Stimulated activated CD8-positive, alpha-beta memory T cell treated with anti-CD3 and anti-CD28 coated beads, Interleukin-12 subunit alpha, Interleukin-12 subunit beta, amount 100 ng/mL, for 24 hours (primary cell): ENCODE measurements around the gene DIP2C.
"Not testable (repeated sequence)": the region's sequence is repeated elsewhere in the genome, so short reads cannot be mapped to it uniquely, and the experiment has no call there.

Experiments
- DNase-seq: peaks from one replicate; pipeline ENCODE4 v3.0.0-alpha.2; 2020; ENCODE audit errors: extremely low read depth

The DIP2C gene

GRCh38 chr10:695396-695795 is 5.9 kb upstream of the DIP2C start:
- DNase-seq = no peak

GRCh38 chr10:693506-693905 is 4.0 kb upstream of the DIP2C start:
- no peak for DNase-seq

- DNase-seq = no peak
Observed at GRCh38 chr10:692682-693351, 3.3 kb upstream of the DIP2C start.

DNA sequence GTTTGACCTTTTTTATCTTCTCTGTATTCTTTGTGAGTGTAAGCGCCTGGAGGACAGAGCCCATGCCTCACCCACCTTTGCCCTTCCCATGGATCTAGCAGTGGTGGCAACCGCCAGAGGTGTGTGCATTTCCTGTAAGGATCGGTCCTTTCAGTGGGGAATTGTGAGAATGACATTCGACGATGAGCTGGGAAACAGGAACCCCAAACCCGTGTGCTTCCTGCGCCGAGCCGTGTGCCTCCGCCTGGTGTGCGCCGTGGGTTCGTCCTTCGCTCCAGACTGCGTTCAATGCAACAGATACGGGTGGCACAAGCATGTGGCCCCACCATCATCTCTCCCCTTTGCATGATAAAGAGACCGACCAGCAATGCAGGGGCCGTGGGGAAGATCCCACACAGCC is 1.7 kb upstream of the DIP2C start:
- DNase-seq = no peak

GRCh38 chr10:690372-691161 is 1.1 kb upstream of the DIP2C start:
- DNase-seq = no peak

- DNase-seq = no peak
Observed at GRCh38 chr10:689121-689451, 382 bp downstream of the DIP2C start.

DNA sequence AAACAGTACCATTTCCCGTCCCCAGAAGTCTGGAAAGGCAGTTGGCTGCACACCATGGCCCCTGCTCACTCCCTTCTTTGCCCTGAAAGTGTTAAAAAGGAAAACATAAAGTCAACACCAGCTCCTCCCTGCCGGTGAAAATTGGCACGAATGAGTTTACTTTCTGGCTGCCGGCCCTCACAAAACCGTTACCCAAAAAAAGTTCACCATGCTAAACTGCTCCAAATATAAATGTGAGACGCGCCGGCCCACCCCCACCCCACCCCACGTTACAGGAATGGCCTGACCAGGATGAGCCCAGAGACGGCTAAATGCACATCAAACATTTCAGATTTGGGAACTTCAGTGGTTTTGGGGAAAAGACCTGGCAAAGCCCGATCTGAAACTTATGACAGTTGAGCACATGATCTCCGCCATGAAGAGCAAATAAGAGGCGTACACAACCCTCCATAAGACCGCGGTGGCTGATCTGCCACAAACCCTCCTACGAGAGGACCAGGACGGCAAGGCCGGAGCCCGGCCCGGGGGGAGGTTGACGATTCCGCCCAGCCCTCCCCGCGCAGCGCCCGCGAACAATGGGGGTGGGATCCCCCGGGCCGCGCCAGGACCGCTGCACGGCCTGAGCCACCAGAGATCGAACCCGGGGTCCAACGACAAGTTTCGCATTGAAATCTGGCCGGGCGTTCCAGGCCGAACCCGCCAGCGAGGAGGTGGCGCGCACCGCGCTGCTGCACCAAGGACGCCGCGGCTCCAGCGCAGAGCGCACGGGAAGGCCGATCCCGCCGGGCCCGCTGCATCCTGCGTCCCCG is 952 bp downstream of the DIP2C start:
- DNase-seq = no peak

- no peak for DNase-seq
Observed at GRCh38 chr10:687583-688311, 1.7 kb downstream of the DIP2C start.

- no peak for DNase-seq
Observed at GRCh38 chr10:686155-686931, 3.1 kb downstream of the DIP2C start.

GRCh38 chr10:685613-686012 is 3.9 kb downstream of the DIP2C start:
- no peak for DNase-seq

DNA sequence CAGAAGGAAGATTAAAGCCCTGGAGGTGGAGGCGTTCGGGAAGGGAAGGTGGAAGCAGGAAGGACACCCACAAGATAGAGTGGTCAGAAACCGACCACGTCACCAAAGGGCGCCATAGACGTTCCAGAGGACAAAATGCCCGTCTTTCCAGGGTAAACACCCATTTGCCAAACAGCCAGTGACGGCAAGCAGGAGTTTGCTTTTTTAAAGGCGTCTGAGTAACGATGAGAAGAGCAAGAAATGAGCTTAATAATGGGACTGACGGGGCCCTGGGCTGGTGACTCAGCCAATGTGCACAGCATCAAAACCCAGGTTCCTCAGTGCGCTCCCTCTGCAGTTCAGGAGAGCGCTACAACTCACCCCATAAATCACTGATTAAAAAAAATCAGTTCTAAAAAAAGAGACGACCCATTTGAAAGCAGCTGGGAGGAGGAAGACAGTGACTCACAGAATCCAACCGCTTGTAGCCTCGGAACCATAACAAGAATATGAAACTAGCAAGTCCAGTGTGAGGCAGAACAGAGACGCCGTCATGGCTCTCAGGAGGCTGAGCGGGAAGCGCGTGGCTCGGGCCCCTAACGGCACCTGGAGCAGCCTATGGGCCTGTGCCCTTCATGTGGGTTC is 5.9 kb downstream of the DIP2C start:
- no peak for DNase-seq

DNA sequence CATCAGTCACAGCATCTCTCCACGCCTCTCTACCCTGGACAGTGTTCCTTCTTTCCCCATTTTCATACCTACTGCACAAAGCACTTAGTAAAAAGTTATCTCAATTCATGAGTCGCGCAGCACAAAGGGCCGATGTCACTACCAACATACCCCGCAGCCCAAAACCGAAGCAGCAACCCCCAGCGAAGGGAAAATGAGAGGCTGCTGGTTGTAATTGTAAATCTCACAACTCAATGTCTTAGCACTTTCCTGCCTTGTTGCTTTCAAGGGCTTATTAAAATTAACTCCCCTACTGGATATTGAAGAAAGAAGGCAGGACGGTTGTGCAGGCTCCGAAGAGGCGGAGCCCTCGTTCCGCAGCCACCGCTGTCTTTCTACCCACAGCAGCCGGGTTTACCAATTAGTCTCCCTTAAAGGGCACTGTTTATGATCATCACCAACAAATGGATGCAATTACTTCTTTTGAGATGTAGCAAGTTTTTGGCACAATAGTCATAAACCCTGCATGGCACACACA is 6.5 kb downstream of the DIP2C start:
- DNase-seq = no peak

DNA sequence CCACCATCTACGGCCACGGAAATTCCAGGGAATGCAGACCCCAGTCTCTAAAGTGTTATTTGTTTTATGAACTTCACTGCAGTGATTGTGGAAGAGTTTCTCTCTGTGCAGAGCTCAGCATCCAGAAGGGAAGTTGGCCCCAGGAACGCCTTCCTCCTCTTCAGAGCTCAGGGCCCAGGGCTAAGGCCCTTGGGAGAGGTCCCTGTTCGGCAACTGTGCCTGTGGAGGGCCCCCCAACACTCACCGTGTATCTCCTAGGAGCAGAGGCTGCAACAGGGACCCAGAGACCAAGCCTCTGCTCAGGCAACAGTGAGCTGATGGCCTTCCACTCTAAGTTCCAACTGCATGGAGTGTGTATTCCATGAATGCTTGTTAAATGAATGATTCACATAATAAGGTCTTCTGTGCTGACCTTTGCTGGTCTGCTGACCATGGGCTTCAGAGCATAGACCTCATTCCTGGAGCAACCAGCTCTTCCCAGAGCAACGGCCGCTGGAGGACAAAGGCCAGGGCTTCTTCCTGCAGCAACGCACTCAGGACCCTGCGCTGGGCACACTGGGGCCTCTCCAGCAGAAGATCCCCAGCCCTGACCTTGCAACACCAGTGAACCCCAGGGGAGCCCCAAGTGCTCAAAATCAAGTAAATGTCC is 7.7 kb downstream of the DIP2C start:
- DNase-seq = no peak

- DNase-seq = no peak
Observed at GRCh38 chr10:680745-681144, 8.7 kb downstream of the DIP2C start.

DNA sequence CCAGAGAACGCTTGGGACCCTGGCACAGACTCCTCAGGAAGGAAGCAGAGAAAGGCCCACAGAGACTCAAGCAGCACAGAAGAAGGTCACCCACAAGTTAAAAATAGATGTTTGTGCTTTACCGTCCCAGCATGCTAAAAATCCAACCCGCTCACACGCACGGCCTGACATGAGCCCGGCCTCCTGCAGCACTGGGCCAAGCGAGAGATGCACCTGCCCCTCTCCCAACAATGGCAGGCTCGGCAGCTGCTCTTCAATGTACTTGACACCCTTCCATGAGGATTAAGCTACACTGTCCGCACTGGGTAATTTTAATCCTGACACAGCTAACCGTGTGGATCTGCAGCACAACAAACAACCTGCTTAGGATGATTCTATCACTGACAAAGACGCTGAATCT is 9.3 kb downstream of the DIP2C start:
- no peak for DNase-seq

- DNase-seq = no peak
Observed at GRCh38 chr10:679556-679955, 9.9 kb downstream of the DIP2C start.

DNA sequence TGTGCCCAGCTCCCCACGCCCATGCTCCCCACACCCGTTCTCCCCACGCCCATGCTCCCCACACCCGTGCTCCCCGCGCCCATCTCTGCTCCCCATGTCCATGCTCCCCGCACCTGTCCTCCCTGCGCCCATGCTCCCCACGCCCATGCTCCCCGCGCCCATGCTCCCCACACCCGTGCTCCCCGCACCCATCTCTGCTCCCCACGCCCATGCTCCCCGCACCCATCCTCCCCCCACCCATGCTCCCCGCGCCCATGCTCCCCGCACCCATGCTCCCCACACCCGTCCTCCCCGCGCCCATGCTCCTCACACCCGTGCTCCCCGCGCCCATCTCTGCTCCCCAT is 10.8 kb downstream of the DIP2C start:
- not testable (repeated sequence) for DNase-seq

DNA sequence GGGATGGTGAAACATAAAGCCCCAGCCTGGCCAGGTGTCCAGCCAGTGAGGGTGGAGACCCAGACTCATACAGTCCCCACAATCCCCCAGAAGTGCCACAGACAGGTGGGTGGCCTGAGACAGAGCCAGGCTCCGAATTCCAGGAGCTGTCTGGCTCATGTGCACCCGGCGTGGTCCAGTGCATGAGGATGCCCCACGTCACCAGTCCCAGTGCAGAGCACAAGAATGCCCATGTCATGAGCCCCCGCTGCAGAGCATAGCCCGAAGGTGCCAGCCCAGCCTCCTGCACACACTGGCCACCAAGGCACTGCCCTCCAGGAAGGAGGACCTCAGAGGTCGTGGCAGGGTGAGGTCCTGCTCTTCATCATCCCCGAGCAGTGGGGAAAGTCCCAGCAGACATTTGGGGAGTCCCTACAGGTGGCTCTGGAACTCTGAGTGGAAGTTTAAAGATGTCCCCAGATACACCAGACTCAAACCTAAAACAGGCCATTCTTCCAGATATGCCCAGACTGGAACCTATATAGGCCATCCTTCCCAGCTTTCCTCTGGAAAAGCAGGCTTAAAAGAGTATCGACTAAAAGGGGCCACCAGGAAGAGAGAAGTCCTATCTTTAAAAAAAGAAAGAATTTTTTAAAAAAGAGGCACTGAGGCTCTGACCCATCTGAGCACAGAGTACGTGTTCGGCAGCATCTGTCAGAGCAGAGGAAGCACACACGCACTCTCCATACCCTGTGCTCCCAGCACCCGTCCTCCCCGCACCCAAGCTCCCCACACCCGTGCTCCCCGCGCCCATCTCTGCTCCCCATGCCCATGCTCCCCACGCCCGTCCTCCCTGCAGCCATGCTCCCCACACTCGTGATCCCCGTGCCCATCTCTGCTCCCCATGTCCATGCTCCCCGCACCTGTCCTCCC is 11.5 kb downstream of the DIP2C start:
- no peak for DNase-seq

- DNase-seq = no peak
Observed at GRCh38 chr10:677038-677437, 12.4 kb downstream of the DIP2C start.
